Activated T-helper 1 cell treated with anti-CD3 and anti-CD28 coated beads, Interleukin-12 subunit alpha, Interleukin-12 subunit beta, Interleukin-2, Interleukin-4 antibody, amounts not matched to agents 30 ng/mL and 10 ng/mL and 1 ng/mL, durations not matched to agents 14 hours and 24 hours and 36 hours (primary cell): ENCODE data around the gene PNMA8B. TPM values are rescaled to one million over a fixed set of nuclear protein-coding genes. Genes with fewer than 3 reads are reported as not detected.

ENCODE experiments used
- DNase-seq: peaks from one replicate; pipeline ENCODE4 v3.0.0; 2021; ENCODE audit warnings: low spot score
- H3K27ac Mint-ChIP-seq: one replicate; pipeline ENCODE4 v1.8.0; 2021; ENCODE audit warnings: mild to moderate bottlenecking, mixed read lengths
- H3K27me3 Mint-ChIP-seq: one replicate; pipeline ENCODE4 v1.8.0; 2022; ENCODE audit warnings: mild to moderate bottlenecking, moderate library complexity, mixed read lengths; ENCODE audit not compliant: insufficient read depth
- H3K36me3 Mint-ChIP-seq: one replicate; pipeline ENCODE4 v1.8.0; 2021; ENCODE audit warnings: low read depth, mixed read lengths
- H3K4me1 Mint-ChIP-seq: one replicate; pipeline ENCODE4 v1.8.0; 2021; ENCODE audit warnings: low read depth, mixed read lengths
- H3K4me3 Mint-ChIP-seq: one replicate; pipeline ENCODE4 v1.8.0; 2021; ENCODE audit warnings: mild to moderate bottlenecking, moderate library complexity, mixed read lengths
- H3K9me3 Mint-ChIP-seq: one replicate; pipeline ENCODE4 v1.8.0; 2021; ENCODE audit warnings: mixed read lengths
- intact Hi-C: fragments of 100-400 bp; cut with micrococcal nuclease; formaldehyde crosslinking; loops from one replicate; pipeline ENCODE4 v1.15.1; 2024
- total RNA-seq: library from RNA; stranded (reverse); gene quantifications from 2 replicates; pipeline ENCODE4 v1.2.3, GENCODE V29; 2022

PNMA8B gene
- total RNA-seq, 1 donor from 2014 or later: not detected

DNA sequence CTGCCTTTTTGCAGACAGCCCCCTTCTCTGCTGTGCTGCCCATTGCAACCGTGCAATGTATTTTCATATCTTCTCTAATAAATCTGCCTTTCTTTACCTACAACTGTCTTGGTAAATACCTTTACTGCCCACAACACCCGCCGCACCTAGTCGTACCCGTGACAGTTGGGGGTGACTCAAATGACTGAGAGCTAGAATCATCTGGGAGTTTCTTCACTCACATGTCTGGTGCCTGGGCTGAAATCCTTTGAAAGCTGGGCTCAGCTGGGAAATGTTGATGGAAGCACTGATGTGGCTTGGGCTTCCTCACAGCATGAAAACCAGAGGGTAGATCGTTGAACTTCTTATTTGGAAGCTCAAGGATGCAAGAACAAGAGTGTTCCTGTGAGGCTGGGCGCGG, 21.5 kb downstream of the PNMA8B start:
- intact Hi-C loops: no loop called here
- no peaks in the 10 kb centered on the region for H3K36me3 Mint-ChIP-seq
- peaks cover 30% of the 10 kb centered on the region for H3K27me3 Mint-ChIP-seq
- DNase-seq: no peak
- H3K9me3 Mint-ChIP-seq: no peaks in the 10 kb centered on the region
- no peak overlapping the region for H3K27ac Mint-ChIP-seq
- no peak overlapping the region for H3K4me3 Mint-ChIP-seq
- H3K4me1 Mint-ChIP-seq: no peaks in the 10 kb centered on the region

DNA sequence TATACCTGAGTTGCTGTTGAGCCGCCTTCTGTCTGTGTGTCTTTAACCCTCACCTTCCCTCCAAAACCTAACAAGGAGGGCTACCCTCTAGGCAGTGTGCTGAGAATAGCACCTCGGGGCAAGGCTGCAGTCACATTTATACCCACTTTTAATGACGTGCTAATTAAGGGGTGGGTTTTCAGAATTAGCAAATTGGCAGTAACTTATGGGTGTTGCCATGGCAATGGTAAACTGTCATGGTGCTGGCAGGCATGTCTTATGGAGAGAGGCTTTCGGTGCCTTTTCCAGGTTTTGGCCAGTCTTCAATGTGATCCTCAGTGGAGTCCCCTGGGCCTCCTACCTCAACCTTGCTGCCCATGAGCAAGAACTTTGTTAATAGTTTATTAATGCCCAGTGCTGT, 23.1 kb downstream of the PNMA8B start:
- DNase-seq: no peak
- Mint-ChIP-seq H3K27me3 (peaks cover 36% of the 10 kb centered on the region), H3K4me3 (no peak overlapping the region), H3K27ac (no peak overlapping the region), H3K4me1 (no peaks in the 10 kb centered on the region), H3K9me3 (no peaks in the 10 kb centered on the region), H3K36me3 (no peaks in the 10 kb centered on the region)
- intact Hi-C loops: no loop called here

DNA sequence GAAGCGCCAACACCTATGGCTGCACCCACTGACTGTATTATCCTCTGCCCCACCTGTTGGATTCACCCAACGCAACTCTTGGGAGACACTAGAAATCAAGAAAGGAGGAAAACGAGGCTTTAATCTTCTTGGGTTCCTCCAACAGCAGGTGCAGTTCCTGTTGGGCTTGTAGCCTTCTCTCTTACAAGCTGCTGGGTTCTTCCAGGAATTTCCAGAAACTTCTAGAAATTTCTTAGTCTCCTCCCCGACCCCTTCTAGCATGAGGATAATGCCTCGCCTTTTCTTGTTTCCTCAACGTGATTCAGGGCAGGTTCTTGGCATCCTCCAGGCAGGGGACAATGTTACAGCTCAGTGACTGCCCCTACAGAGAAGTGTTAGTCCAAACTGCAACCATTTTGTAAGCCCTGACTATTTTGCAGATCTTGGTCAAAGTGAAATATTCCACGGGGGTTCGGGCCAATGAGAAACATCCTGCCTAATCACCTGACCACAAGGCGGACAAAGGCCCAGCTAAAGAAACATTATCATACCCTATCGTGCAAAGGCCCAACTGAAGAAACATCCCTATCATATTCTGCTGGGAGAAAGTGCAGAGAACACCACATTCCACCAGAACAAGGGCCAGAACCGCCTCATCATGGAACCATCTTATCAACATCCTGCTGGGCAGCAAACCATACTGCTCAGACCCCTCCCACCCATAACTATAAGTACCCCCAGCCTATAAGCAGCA, 23.7 kb downstream of the PNMA8B start:
- Mint-ChIP-seq H3K9me3 (no peaks in the 10 kb centered on the region), H3K27me3 (peaks cover 36% of the 10 kb centered on the region), H3K4me1 (no peaks in the 10 kb centered on the region), H3K27ac (no peak overlapping the region), H3K36me3 (no peaks in the 10 kb centered on the region), H3K4me3 (no peak overlapping the region)
- no peak for DNase-seq
- intact Hi-C loops: no loop called here

DNA sequence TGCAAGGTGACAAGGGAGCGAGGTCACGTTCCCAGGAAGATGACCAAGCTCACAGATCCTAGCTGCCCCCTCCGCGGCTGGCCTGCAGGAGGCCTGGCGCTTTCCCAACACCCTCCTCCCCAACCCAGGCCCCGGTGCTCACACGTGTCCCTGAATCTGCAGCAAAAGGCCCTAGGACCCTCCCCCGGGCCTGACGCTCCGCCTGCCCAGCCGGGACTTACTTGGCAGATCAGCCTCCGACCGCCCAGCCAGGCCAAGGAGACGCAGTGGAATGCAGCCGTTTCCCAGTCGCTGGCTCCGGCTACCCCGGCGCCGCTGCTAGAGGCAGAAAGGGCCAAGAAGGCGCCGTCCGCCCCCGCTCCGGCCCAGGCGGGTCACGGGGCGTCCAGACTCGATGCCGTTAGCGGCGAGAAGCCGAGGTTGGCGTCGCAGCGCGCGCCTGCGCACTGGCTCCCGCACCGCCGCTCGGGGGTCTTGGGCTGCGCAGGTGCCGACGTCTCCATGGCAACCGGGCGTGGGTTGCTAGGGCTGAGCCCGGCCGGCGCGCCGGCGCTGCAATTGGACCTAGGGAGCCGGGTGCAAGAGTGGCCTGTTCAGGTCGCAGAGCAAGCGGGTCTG, 24.4 kb downstream of the PNMA8B start, which contains the start of gene PNMA8A:
Gene PNMA8A (minus strand): TSS at position 448 of the 618 bp plus-strand sequence. CDS start 528 bp downstream, outside the sequence.
- Mint-ChIP-seq H3K9me3 (no peaks in the 10 kb centered on the region), H3K4me1 (no peaks in the 10 kb centered on the region), H3K27me3 (peaks cover 36% of the 10 kb centered on the region), H3K36me3 (no peaks in the 10 kb centered on the region), H3K27ac (no peak within 1 kb of the TSS), H3K4me3 (no peak within 1 kb of the TSS)
- DNase-seq: no peak
- intact Hi-C loops: no loop called here

DNA sequence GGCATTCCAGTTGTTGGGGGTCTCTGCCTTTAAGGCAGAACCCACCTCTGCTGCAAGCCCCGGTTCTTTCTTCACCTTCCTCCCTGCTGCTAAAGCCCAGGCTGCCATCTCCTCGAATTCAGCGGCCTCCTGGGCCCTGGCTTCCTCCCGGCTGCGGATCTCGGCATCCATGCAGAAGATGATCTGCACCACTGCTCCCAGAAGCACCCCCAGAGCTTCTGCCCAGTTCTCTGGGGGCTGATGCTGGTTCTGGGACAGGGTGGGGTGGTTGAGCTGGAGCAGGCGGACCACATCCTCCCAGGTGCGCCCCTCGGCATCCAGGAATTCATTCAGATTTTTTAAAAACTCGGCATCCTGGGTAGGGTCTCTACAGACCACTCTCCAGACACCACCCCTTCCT, 25.3 kb downstream of the PNMA8B start:
- Mint-ChIP-seq H3K4me1 (no peaks in the 10 kb centered on the region), H3K27me3 (peaks cover 36% of the 10 kb centered on the region), H3K4me3 (no peak overlapping the region), H3K27ac (no peak overlapping the region), H3K36me3 (no peaks in the 10 kb centered on the region), H3K9me3 (no peaks in the 10 kb centered on the region)
- DNase-seq: no peak
- intact Hi-C loops: no loop called here

DNA sequence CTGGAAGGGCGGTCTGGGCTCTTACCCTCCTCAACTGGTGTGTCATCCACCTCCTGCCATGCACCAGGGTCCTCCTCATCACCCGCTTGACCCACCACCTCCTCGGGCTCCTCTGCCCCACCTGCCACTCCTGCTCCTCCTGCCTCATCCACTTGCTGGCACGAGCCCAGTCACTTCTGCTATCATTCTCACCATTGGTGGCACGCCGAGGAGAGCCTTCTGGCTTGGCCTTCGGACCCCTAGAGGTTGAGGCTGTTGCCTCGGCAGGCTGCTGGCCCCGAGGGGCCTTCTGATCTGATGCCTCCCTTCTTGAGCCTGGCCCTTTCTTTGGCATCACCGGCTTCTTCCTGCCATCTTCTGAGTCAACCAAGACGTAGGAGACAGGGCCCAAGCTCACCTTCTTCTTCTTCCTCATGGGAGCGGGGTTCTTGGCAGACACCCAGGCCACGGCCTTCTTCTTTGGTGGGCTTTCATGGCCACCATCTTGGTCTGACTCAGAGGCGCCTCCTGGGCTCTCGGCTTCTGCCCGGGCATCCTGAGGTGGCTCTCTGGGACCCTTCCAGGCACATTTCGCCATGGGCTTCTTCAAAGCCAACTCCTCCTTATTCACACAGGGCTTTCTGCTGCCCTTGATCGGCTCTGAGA, 26.0 kb downstream of the PNMA8B start:
- Mint-ChIP-seq H3K4me1 (no peaks in the 10 kb centered on the region), H3K36me3 (no peaks in the 10 kb centered on the region), H3K9me3 (no peaks in the 10 kb centered on the region), H3K27ac (no peak overlapping the region), H3K4me3 (no peak overlapping the region), H3K27me3 (peaks cover 37% of the 10 kb centered on the region)
- no peak for DNase-seq
- intact Hi-C loops: no loop called here

DNA sequence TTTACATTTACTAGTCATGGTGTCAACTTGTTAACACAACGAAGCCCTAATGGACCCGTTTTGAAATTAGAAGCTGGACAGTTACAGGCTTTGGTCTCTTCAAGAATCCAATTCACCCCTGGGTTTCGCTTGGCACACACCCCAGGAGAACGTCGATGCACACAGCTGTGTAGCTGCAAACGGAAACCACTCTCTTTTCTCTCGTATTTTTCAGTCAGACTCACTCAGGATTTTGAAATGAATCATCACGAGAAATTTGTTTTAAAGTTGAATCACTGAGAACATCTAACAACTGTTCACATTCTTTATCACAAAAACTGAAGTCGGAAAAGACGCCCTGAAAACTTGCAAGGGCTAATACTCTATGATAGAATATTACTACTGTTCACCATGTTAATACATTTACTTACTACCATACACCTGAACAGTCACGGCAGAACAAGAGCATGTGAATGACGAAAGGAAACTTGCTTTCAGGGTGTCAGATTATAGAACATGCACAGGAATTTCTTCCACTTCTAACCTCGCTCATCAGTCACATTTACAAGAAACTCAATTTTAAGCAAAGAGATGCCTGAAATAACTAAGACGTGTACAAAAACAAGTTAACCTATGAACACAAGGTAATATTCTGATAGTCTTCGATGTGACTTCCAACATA, 29.0 kb downstream of the PNMA8B start:
- H3K9me3 Mint-ChIP-seq: no peaks in the 10 kb centered on the region
- DNase-seq: no peak
- no peaks in the 10 kb centered on the region for H3K36me3 Mint-ChIP-seq
- no peak overlapping the region for H3K4me3 Mint-ChIP-seq
- no peaks in the 10 kb centered on the region for H3K4me1 Mint-ChIP-seq
- intact Hi-C loops: no loop called here
- H3K27ac Mint-ChIP-seq: no peak overlapping the region
- H3K27me3 Mint-ChIP-seq: peaks cover 16% of the 10 kb centered on the region

DNA sequence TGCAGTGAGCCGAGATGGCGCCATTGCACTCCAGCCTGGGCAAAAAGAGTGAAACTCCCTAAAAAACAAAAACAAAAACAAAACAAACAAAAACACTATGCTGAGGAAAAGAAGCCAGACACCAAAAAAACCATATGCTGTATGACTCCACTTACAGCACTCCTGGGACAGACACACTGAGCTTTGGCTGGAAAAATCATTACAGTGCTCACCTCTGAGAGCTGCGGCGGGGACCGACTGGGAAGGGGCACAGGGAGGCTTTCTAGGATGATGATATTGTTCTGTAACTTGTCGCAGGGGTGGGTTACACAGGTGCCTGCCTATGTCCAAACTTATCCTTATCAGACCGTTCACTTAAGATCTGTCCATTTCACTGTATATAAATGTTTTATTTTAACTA, 32.2 kb downstream of the PNMA8B start:
- H3K9me3 Mint-ChIP-seq: no peaks in the 10 kb centered on the region
- no peak overlapping the region for H3K27ac Mint-ChIP-seq
- peaks cover 17% of the 10 kb centered on the region for H3K27me3 Mint-ChIP-seq
- no peaks in the 10 kb centered on the region for H3K36me3 Mint-ChIP-seq
- H3K4me1 Mint-ChIP-seq: no peaks in the 10 kb centered on the region
- no peak overlapping the region for H3K4me3 Mint-ChIP-seq
- DNase-seq: no peak
- intact Hi-C loops: no loop called here

DNA sequence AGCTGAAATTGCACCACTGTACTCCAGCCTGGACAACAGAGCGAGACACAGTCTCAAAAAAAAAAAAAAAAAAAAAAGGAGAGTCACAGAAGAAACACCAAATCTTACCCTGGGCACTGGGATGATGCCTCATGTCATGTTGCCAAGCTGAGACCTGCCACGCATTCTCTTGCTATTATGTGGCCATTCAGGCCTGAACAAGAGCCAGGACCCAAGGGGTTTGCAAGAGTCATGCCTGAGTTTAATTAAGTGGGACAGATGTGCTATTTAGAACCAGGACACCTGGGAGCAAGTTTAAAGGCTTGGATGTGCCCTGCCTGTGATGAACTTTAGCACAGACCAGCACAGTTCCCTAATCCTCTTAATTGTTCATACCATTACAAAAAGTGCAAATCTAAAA, 34.1 kb downstream of the PNMA8B start:
- Mint-ChIP-seq H3K27ac (no peak overlapping the region), H3K36me3 (no peaks in the 10 kb centered on the region), H3K4me1 (no peaks in the 10 kb centered on the region), H3K27me3 (peaks cover 15% of the 10 kb centered on the region), H3K4me3 (no peak overlapping the region), H3K9me3 (no peaks in the 10 kb centered on the region)
- no peak for DNase-seq
- intact Hi-C loops: no loop called here

DNA sequence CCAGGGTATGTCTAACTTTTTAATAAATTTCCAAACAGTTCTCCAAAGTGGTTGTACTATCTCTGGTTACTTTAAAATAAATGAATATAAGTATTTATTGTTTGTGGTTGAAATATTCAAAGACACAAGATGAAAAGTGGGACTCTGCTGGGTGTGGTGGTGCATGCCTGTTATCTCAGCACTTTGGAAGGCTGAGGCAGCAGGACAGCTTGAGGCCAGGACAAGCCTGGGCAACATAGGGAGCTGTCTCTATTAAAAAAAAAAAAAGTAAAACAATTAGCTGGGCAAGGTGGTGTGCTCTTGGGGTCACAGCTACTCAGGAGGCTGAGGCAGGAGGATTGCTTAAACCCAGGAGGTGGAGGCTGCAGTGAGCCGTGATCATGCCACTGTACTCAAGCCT, 34.7 kb downstream of the PNMA8B start:
- DNase-seq: no peak
- Mint-ChIP-seq H3K4me1 (no peaks in the 10 kb centered on the region), H3K27me3 (peaks cover 17% of the 10 kb centered on the region), H3K27ac (no peak overlapping the region), H3K36me3 (no peaks in the 10 kb centered on the region), H3K9me3 (no peaks in the 10 kb centered on the region), H3K4me3 (no peak overlapping the region)
- intact Hi-C loops: no loop called here

DNA sequence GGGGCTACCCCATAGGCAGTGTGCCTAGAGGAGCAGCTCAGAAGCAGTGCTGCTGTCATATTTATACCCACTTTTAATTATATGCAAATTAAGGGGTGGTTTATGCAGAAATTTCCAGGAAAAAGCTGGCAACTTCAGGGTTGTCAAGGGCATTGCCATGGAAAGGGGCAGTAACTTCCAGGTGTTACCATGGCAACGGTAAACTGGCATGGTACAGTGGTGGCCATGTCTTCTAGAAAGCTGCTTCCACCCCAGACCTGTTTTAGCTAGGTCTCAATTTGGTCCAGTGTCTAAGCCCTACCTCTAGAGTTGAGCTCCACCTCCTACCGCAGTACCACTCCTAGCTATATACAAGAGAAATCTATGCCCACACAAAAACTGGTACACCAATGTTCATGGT, 35.6 kb downstream of the PNMA8B start:
- no peaks in the 10 kb centered on the region for H3K36me3 Mint-ChIP-seq
- DNase-seq: no peak
- peaks cover 17% of the 10 kb centered on the region for H3K27me3 Mint-ChIP-seq
- no peaks in the 10 kb centered on the region for H3K4me1 Mint-ChIP-seq
- intact Hi-C loops: no loop called here
- H3K27ac Mint-ChIP-seq: no peak overlapping the region
- no peak overlapping the region for H3K4me3 Mint-ChIP-seq
- H3K9me3 Mint-ChIP-seq: no peaks in the 10 kb centered on the region

DNA sequence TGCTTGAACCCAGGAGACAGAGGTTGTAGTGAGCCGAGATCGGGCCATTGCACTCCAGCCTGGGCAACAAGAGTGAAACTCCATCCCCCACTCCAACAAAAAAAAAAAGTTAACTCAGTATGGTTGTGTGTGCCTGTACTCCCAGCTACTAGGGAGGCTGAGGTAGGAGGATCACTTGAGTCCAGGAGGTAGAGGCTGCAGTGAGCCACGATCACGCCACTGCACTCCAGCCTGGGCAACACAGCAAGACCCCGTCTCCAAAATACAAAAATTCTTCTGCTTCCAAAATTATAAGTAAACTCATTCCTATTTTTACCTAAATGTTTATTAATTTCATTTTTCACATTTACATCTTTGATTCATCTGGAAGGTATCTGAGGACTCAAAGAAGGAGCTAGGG, 38.7 kb downstream of the PNMA8B start:
- no peak for DNase-seq
- Mint-ChIP-seq H3K4me3 (no peak overlapping the region), H3K9me3 (no peaks in the 10 kb centered on the region), H3K27me3 (peaks cover 14% of the 10 kb centered on the region), H3K36me3 (no peaks in the 10 kb centered on the region), H3K27ac (no peak overlapping the region), H3K4me1 (no peaks in the 10 kb centered on the region)
- intact Hi-C loops: no loop called here

DNA sequence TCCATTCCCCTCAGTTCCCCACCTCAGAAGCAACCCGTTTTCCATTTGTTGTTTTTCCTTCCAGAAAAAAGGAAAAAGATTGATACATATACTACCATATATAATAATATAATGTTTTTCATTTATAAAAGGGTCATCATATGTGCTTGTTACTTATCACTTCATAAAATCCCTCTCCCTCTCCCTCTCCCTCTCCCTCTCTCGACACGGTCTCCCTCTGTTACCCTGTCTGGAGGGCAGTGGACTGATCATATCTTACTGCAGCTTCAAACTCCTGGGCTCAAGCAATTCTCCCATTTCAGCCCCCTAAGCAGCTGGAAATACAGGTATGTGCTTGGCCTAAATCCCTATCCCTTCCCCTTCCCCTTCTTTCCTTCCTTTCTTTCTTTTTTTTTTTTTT, 41.4 kb downstream of the PNMA8B start:
- Mint-ChIP-seq H3K4me3 (no peak overlapping the region), H3K27me3 (peaks cover 16% of the 10 kb centered on the region), H3K36me3 (no peaks in the 10 kb centered on the region), H3K4me1 (no peaks in the 10 kb centered on the region), H3K27ac (no peak overlapping the region), H3K9me3 (peaks cover 7% of the 10 kb centered on the region)
- intact Hi-C loops: no loop called here
- DNase-seq: no peak
